Nephron (organoid): ENCODE results near the gene CDH13.

Experiments used
- H3K27ac Mint-ChIP-seq, 3 experiments: 2 replicates each; pipeline ENCODE4 v1.8.0; 2020; ENCODE audit warnings: mixed read lengths in 3 of 3, mild to moderate bottlenecking in 2 of 3, moderate library complexity in 1 of 3
- H3K27me3 Mint-ChIP-seq: 2 replicates; pipeline ENCODE4 v1.8.0; 2021; ENCODE audit warnings: low read depth, mild to moderate bottlenecking, moderate library complexity, mixed read lengths
- H3K36me3 Mint-ChIP-seq: 2 replicates; pipeline ENCODE4 v1.8.0; 2020; ENCODE audit warnings: low read depth, mixed read lengths
- H3K4me1 Mint-ChIP-seq: 2 replicates; pipeline ENCODE4 v1.8.0; 2020; ENCODE audit warnings: mixed read lengths
- H3K4me3 Mint-ChIP-seq, 3 experiments: 2 replicates each; pipeline ENCODE4 v1.8.0; 2020; ENCODE audit warnings: mild to moderate bottlenecking in 3 of 3, mixed read lengths in 3 of 3, moderate library complexity in 2 of 3
- H3K9me3 Mint-ChIP-seq: 2 replicates; pipeline ENCODE4 v1.8.0; 2020; ENCODE audit warnings: mixed read lengths
- CTCF ChIP-seq, 3 experiments: fragments of 200-600 bp; sonication (generic); IDR thresholded peaks; one replicate each; pipeline ENCODE4 v1.5.0; 2021; ENCODE audit warnings: antibody characterized with exemption in 3 of 3; ENCODE audit not compliant: unreplicated experiment in 3 of 3

Gene CDH13

GRCh38 chr16:83538707-83539106, 911.9 kb downstream of the CDH13 start:
- H3K36me3 Mint-ChIP-seq: no peaks in the 10 kb centered on the region
- no peaks in the 10 kb centered on the region for H3K9me3 Mint-ChIP-seq
- peaks cover 3% of the 10 kb centered on the region for H3K27me3 Mint-ChIP-seq
- H3K4me3 Mint-ChIP-seq: no peak overlapping the region
- TF ChIP-seq CTCF (IDR thresholded peaks at IDR 0.05; ENCODE audit: unreplicated experiment in 3 of 3): no peak
- H3K4me1 Mint-ChIP-seq: no peaks in the 10 kb centered on the region
- H3K27ac Mint-ChIP-seq: no peak overlapping the region

GRCh38 chr16:83539736-83540490, 913.1 kb downstream of the CDH13 start:
- Mint-ChIP-seq H3K4me1 (no peaks in the 10 kb centered on the region), H3K27ac (no peak overlapping the region), H3K36me3 (no peaks in the 10 kb centered on the region), H3K9me3 (no peaks in the 10 kb centered on the region), H3K4me3 (no peak overlapping the region), H3K27me3 (peaks cover 5% of the 10 kb centered on the region)
- no peak for TF ChIP-seq CTCF (IDR thresholded peaks at IDR 0.05; ENCODE audit: unreplicated experiment in 3 of 3)

- Mint-ChIP-seq H3K4me3 (no peak overlapping the region), H3K27ac (no peak overlapping the region), H3K4me1 (no peaks in the 10 kb centered on the region), H3K9me3 (no peaks in the 10 kb centered on the region), H3K27me3 (peaks cover 5% of the 10 kb centered on the region), H3K36me3 (no peaks in the 10 kb centered on the region)
- no peak for TF ChIP-seq CTCF (IDR thresholded peaks at IDR 0.05; ENCODE audit: unreplicated experiment in 3 of 3)
Measured at GRCh38 chr16:83541231-83541630, 914.5 kb downstream of the CDH13 start.

- Mint-ChIP-seq H3K36me3 (no peaks in the 10 kb centered on the region), H3K4me1 (no peaks in the 10 kb centered on the region), H3K9me3 (no peaks in the 10 kb centered on the region), H3K27me3 (peaks cover 5% of the 10 kb centered on the region), H3K4me3 (no peak overlapping the region), H3K27ac (no peak overlapping the region)
- no peak for TF ChIP-seq CTCF (IDR thresholded peaks at IDR 0.05; ENCODE audit: unreplicated experiment in 3 of 3)
Measured at GRCh38 chr16:83542491-83542890, 915.7 kb downstream of the CDH13 start.

GRCh38 chr16:83549316-83550182, 922.8 kb downstream of the CDH13 start:
- TF ChIP-seq CTCF (IDR thresholded peaks at IDR 0.05; ENCODE audit: unreplicated experiment in 3 of 3): no peak
- Mint-ChIP-seq H3K9me3 (no peaks in the 10 kb centered on the region), H3K4me1 (no peaks in the 10 kb centered on the region), H3K27ac (no peak overlapping the region), H3K4me3 (no peak overlapping the region), H3K36me3 (no peaks in the 10 kb centered on the region), H3K27me3 (peaks cover 4% of the 10 kb centered on the region)
